K562 (cell line): ENCODE measurements around the gene GNG7. TPM values are rescaled to one million over a fixed set of nuclear protein-coding genes. Genes with fewer than 3 reads are reported as not detected.

Experiments used
- ATAC-seq: fragments of 200-7000 bp; cut with Tn5 transposase; 3 replicates; pipeline ENCODE4 v1.9.1; 2020; ENCODE audit warnings: moderate library complexity
- BruUV-seq: library from RNA; stranded (reverse); fragments of 400-500 nt; replicated peaks from 2 replicates; lab custom pipeline; 2021; lab: Mats Ljungman, UMichigan
- CTCF ChIA-PET: fragments of 300-600 bp; formaldehyde crosslinking; extraction: SDS; loops from one replicate; lab custom pipeline; 2021; ENCODE audit warnings: low intra/inter-chr PET ratio; lab: Yijun Ruan, JAX
- POLR2A ChIA-PET: fragments of 300-600, 350-650 bp; sonication (Branson Sonifier 250); formaldehyde crosslinking; extraction: SDS; loops from one replicate; lab custom pipeline; 2021; ENCODE audit warnings: antibody characterized with exemption, inconsistent platforms; lab: Yijun Ruan, JAX
- DNase-seq, 4 experiments: peaks; one replicate each; pipeline versions ENCODE4 v3.0.0 to v3.0.0-alpha.2; 2011 to 2018; ENCODE audit warnings: low spot score in 3 of 4, mixed read lengths in 3 of 4; ENCODE audit errors: extremely low read depth in 1 of 4
- FAIRE-seq: peaks from 2 replicates; lab custom pipeline; 2011; peaks lifted over from hg19 to GRCh38; lab: Jason Lieb, UNC
- H2AFZ ChIP-seq: 2 replicates; pipeline ENCODE4 v1.6.0; 2011; ENCODE audit warnings: low read depth, low read length, control low read depth, inconsistent platforms
- H3K27ac ChIP-seq: fragments of 200-600 bp; 3 replicates; pipeline ENCODE4 v1.8.0; 2011; ENCODE audit warnings: low read depth, mild to moderate bottlenecking, control low read depth, inconsistent platforms, low read length, moderate library complexity, mixed read lengths; ENCODE audit errors: extremely low read depth
- H3K27me3 ChIP-seq, 2 experiments: fragments of 300-600 bp in 1 of 2; 2 replicates in 1 of 2; 3 replicates in 1 of 2; pipeline versions ENCODE4 v1.6.0 to v1.8.0; 2011; ENCODE audit warnings: inconsistent platforms in 2 of 2, low read length in 2 of 2, mild to moderate bottlenecking in 1 of 2, mixed read lengths in 1 of 2, moderate library complexity in 1 of 2; ENCODE audit not compliant: control insufficient read depth in 2 of 2, insufficient read depth in 2 of 2
- H3K36me3 ChIP-seq: fragments of 300-600 bp; 3 replicates; pipeline ENCODE4 v1.8.0; 2011; ENCODE audit warnings: mild to moderate bottlenecking, low read length, inconsistent platforms; ENCODE audit not compliant: control insufficient read depth, insufficient read depth
- H3K4me1 ChIP-seq, 2 experiments: fragments of 200-600 bp in 1 of 2; replicated peaks in 1 of 2; 2 replicates in 1 of 2; 3 replicates in 1 of 2; pipeline versions ENCODE4 v1.5.1 to v1.8.0; 2011; ENCODE audit warnings: inconsistent platforms in 2 of 2, low read length in 2 of 2, mild to moderate bottlenecking in 1 of 2, mixed read lengths in 1 of 2, moderate library complexity in 1 of 2; ENCODE audit not compliant: control insufficient read depth in 2 of 2, insufficient read depth in 2 of 2
- H3K4me2 ChIP-seq: 2 replicates; pipeline ENCODE4 v1.6.1; 2011; ENCODE audit warnings: low read length, control low read depth, inconsistent platforms, mixed read lengths; ENCODE audit not compliant: insufficient read depth
- H3K4me3 ChIP-seq: fragments of 200-600 bp; sonication (generic), shearing (Covaris generic); 2 replicates; pipeline ENCODE4 v1.5.1; 2016; ENCODE audit warnings: control low read depth, inconsistent platforms
- H3K79me2 ChIP-seq: fragments of 200-600 bp; 3 replicates; pipeline ENCODE4 v1.8.0; 2011; ENCODE audit warnings: low read length, inconsistent platforms; ENCODE audit not compliant: control insufficient read depth, insufficient read depth
- H3K9ac ChIP-seq, 2 experiments: 2 replicates each; pipeline versions ENCODE4 v1.6.0 to v1.6.1; 2011; ENCODE audit warnings: low read depth in 2 of 2, low read length in 2 of 2, control low read depth in 1 of 2, inconsistent platforms in 1 of 2, mild to moderate bottlenecking in 1 of 2, mixed read lengths in 1 of 2; ENCODE audit not compliant: insufficient read depth in 1 of 2
- H3K9me1 ChIP-seq: one replicate; pipeline ENCODE4 v1.6.0; 2011; ENCODE audit warnings: inconsistent platforms, mild to moderate bottlenecking, low read length, moderate library complexity; ENCODE audit not compliant: control insufficient read depth, insufficient read depth
- H3K9me3 ChIP-seq: replicated peaks from 2 replicates; pipeline ENCODE4 v1.5.1; 2011; ENCODE audit warnings: low read depth, low read length, inconsistent platforms; ENCODE audit not compliant: control insufficient read depth, insufficient read depth
- H4K20me1 ChIP-seq: replicated peaks from 2 replicates; pipeline ENCODE4 v1.6.1; 2011; ENCODE audit warnings: low read length, inconsistent platforms, mixed read lengths; ENCODE audit not compliant: control insufficient read depth, insufficient read depth
- ETV5 ChIP-seq: sonication (generic); formaldehyde crosslinking; IDR thresholded peaks from 2 replicates; pipeline ENCODE4 v1.4.0; 2020; ENCODE audit warnings: low read depth, mild to moderate bottlenecking, missing genetic modification reagents
- ID3 ChIP-seq, 2 experiments: fragments of 250-450 bp in 1 of 2; fragments of 450-650 bp in 1 of 2; sonication (Bioruptor Pico) in 1 of 2; IDR thresholded peaks; 2 replicates each; pipeline versions ENCODE4 v1.6.1 to v1.8.0; 2016 to 2021; ENCODE audit warnings: mild to moderate bottlenecking in 2 of 2, moderate library complexity in 2 of 2, missing compliant biosample characterization in 1 of 2, missing genetic modification characterization in 1 of 2
- NR1H2 ChIP-seq: sonication (generic); formaldehyde crosslinking; IDR thresholded peaks from 2 replicates; pipeline ENCODE4 v1.4.0; 2020; ENCODE audit warnings: mild to moderate bottlenecking, missing genetic modification reagents
- STAT5A ChIP-seq: IDR thresholded peaks from 2 replicates; pipeline ENCODE4 v1.6.1; 2012; ENCODE audit warnings: low read length, inconsistent platforms, borderline replicate concordance
- UBTF ChIP-seq, 2 experiments: IDR thresholded peaks; 2 replicates each; pipeline ENCODE4 v1.6.1; 2012; ENCODE audit warnings: improper control_type of control experiment in 2 of 2, low read depth in 2 of 2, low read length in 2 of 2, borderline replicate concordance in 1 of 2
- WGBS: fragments of 100-300 bp; shearing (Covaris generic); methylation state at CpG from one replicate; pipeline ENCODE4 v1.1.6; 2016; ENCODE audit warnings: low coverage, mixed read lengths; ENCODE audit not compliant: insufficient coverage; ENCODE audit errors: missing lambda C conversion rate; 5-methylcytosine and 5-hydroxymethylcytosine counted together
- in situ Hi-C: fragments of 300-500 bp; cut with MboI; formaldehyde crosslinking; loops from 4 replicates; pipeline ENCODE4 v1.15.0; 2018; ENCODE audit warnings: inconsistent platforms, mixed read lengths
- intact Hi-C: fragments of 100-400 bp; cut with micrococcal nuclease; formaldehyde crosslinking; loops from 2 replicates; pipeline ENCODE4 v1.14.2; 2022
- polyA plus RNA-seq, 8 experiments: library from polyadenylated mRNA; depleted of rRNA in 4 of 8; stranded (reverse) in 5 of 8; unstranded in 3 of 8; fragments of >200 nt; fragmentation: Nextera tagmentation in 2 of 8; fragmentation: Illumina TruSeq in 1 of 8; extraction: Ambion mirVana in 2 of 8; extraction: Trizol in 1 of 8; gene quantifications; 2 replicates each; pipeline versions ENCODE4 v1.2.1 to v1.2.3, GENCODE V29; 2011 to 2014; ENCODE audit warnings: inconsistent platforms in 1 of 8, missing spikeins in 1 of 8
- total RNA-seq, 7 experiments: library from RNA; depleted of rRNA in 6 of 7; stranded (reverse); fragments of >200 nt in 6 of 7; fragmentation: Illumina TruSeq in 2 of 7; extraction: Trizol in 2 of 7; gene quantifications; 2 replicates each; pipeline versions ENCODE4 v1.2.1 to v1.2.3, GENCODE V29; 2011 to 2021; ENCODE audit warnings: low replicate concordance in 1 of 7

Gene GNG7
- total and polyA plus RNA-seq, 9 of the 15 experiments (the other 6 are each of a cell fraction or from before 2014, with no cell fraction given) = 0.01 to 0.20 (median 0.06) TPM; not detected in 1

- H3K4me2 ChIP-seq = no peak overlapping the region
- peaks cover 0 to 44% of the 10 kb centered on the region in 2 experiments; a peak in 3 of 5 replicates for H3K4me1 ChIP-seq
- in situ Hi-C loops = no loop called here
- H3K36me3 ChIP-seq = no peaks in the 10 kb centered on the region
- ChIA-PET POLR2A (interaction anchor here (1.1 to 1.2 kb wide), 2 partner anchors 8 to 11 kb away, joined by 3 to 7 read pairs; no protein-coding TSS in a partner anchor), CTCF (no interaction called here)
- H3K9me1 ChIP-seq = no peaks in the 10 kb centered on the region
- ATAC-seq (peak; percentile 52), FAIRE-seq (no peak), DNase-seq (no peak)
- H3K4me3 ChIP-seq = no peak overlapping the region
- H3K79me2 ChIP-seq = no peaks in the 10 kb centered on the region
- H3K9ac ChIP-seq = peak overlapping the region in 1 of 2 experiments; percentile 79; a peak in 2 of 4 replicates
- 11% methylated on average over 16 of the region's 18 CpGs for WGBS
- intact Hi-C loops = no loop called here
- peaks cover 10 to 55% of the 10 kb centered on the region in 2 experiments; a peak in 4 of 5 replicates for H3K27me3 ChIP-seq
- H2AFZ ChIP-seq = no peak overlapping the region
- no peaks in the 10 kb centered on the region for H4K20me1 ChIP-seq
- no peak overlapping the region for H3K27ac ChIP-seq
- H3K9me3 ChIP-seq = no peaks in the 10 kb centered on the region
- TF ChIP-seq UBTF (IDR thresholded peaks at IDR 0.05; ENCODE audit: borderline replicate concordance in 1 of 2, low read depth in 2 of 2, low read length in 2 of 2) (0 out of 4 replicates have a peak, but pooled peaks of 1 of the 2 experiments have one; percentile 10), ETV5 (peak; percentile 49; the same call in 1 of the 2 replicates), ID3 (CRISPR knock-in tag; IDR thresholded peaks at IDR 0.05) (no peak), ID3 (tag; IDR thresholded peaks at IDR 0.05) (0 out of 2 replicates have a peak, but pooled peaks have one; percentile 25), NR1H2 (CRISPR knock-in tag) (0 out of 2 replicates have a peak, but pooled peaks have one; percentile 57), STAT5A (no peak)
- no TSS peak for BruUV-seq
These were observed 185.8 kb downstream of the GNG7 start for GRCh38 chr19:2516727-2517126.
